Heart left ventricle (tissue), 16 donors: Measurements from ENCODE around the gene GNAI2. TPM values are rescaled to one million over a fixed set of nuclear protein-coding genes. Genes with fewer than 3 reads are reported as not detected.

Experiments used
- ATAC-seq, 4 donors: fragments of 200-7000 bp; cut with Tn5 transposase; one replicate each; pipeline ENCODE4 v1.9.1; 2020 to 2022; ENCODE audit warnings: moderate library complexity in 4 of 4, mild to moderate bottlenecking in 3 of 4, moderate number of reproducible peaks in 1 of 4
- DNase-seq, 5 donors: peaks; one replicate each; pipeline ENCODE4 v3.0.0-alpha.2; 2020
- H3K27ac ChIP-seq, 12 donors: fragments of 200-600 bp; sonication (generic) in 4 of 12; one replicate each; pipeline versions ENCODE4 v1.5.0 to v1.8.0; 2016 to 2022; ENCODE audit warnings: mild to moderate bottlenecking in 2 of 12
- H3K27me3 ChIP-seq, 9 donors: fragments of 200-600 bp; sonication (generic) in 2 of 9; one replicate each; pipeline versions ENCODE4 v1.5.1 to v1.8.0; 2016 to 2022; ENCODE audit warnings: mild to moderate bottlenecking in 3 of 9
- H3K36me3 ChIP-seq, 9 donors: fragments of 200-600 bp; sonication (generic) in 2 of 9; one replicate each; pipeline versions ENCODE4 v1.5.0 to v1.8.0; 2018 to 2022; ENCODE audit warnings: mild to moderate bottlenecking in 2 of 9
- H3K4me1 ChIP-seq, 12 donors: fragments of 200-600 bp; sonication (generic) in 4 of 12; one replicate each; pipeline versions ENCODE4 v1.5.0 to v1.8.0; 2016 to 2022; ENCODE audit warnings: mild to moderate bottlenecking in 3 of 12
- H3K4me3 ChIP-seq, 12 donors: fragments of 200-600 bp; sonication (generic) in 4 of 12; one replicate each; pipeline versions ENCODE4 v1.5.0 to v1.8.0; 2017 to 2022; ENCODE audit warnings: mild to moderate bottlenecking in 9 of 12, moderate library complexity in 4 of 12
- H3K9me3 ChIP-seq, 12 donors: fragments of 200-600 bp; sonication (generic) in 4 of 12; one replicate each; pipeline versions ENCODE4 v1.5.0 to v1.8.0; 2016 to 2022; ENCODE audit warnings: mild to moderate bottlenecking in 1 of 12
- POLR2A ChIP-seq, 2 donors: fragments of 450-650 bp; IDR thresholded peaks; one replicate each; pipeline ENCODE4 v1.6.1; 2017; ENCODE audit warnings: antibody characterized with exemption in 2 of 2, mild to moderate bottlenecking in 2 of 2, moderate library complexity in 2 of 2
- WGBS, 4 donors: extraction: QIAGEN DNeasy Blood & Tissue Kit in 2 of 4; methylation state at CpG; one replicate each; pipeline versions ENCODE4 v1.1.5 to v1.1.7; 2013 to 2018; 5-methylcytosine and 5-hydroxymethylcytosine counted together
- intact Hi-C, 10 donors: fragments of 100-400 bp; cut with DNase I; formaldehyde crosslinking; loops; one replicate each; pipeline versions ENCODE4 v1.11.1 to v1.14.2; 2022
- polyA plus RNA-seq, 2 donors: library from polyadenylated mRNA; stranded (reverse); fragments of 200-250 nt; gene quantifications; one replicate each; pipeline ENCODE4 v1.2.3, GENCODE V29; 2013
- total RNA-seq, 9 donors: library from RNA; depleted of rRNA in 2 of 9; stranded (reverse); fragments of >200 nt in 2 of 9; fragmentation: NEBNext Ultra II Directional in 3 of 9; extraction: Animal tissue kit (Norgen Biotek cat#: 25700) in 3 of 9; gene quantifications; one replicate each; pipeline versions ENCODE4 v1.1.0 to v1.2.4, GENCODE V29; 2016 to 2023
- TF ChIP-seq, protein P1 (sequence below), 12 donors: fragments of 200-600 bp; sonication (generic) in 4 of 12; IDR thresholded peaks; one replicate each; pipeline versions ENCODE4 v1.5.0 to v1.8.0; 2018 to 2022; ENCODE audit warnings: antibody characterized with exemption in 12 of 12, mild to moderate bottlenecking in 5 of 12
- donor health status: ischemic (EF 13 %, LVEDD 7.1; RV severe dilation, severe dysfunction).
- donor health status: healthy with polysubstance abuse.
- donor health status: DM: no; HTN: yes; CAD: no.
- donor health status: DM: no; HTN: no; CAD: no.
- donor health status: ischemic (EF 25% LVEDD 6.9; RV normal size, moderate dysfunction).
- donor health status: ischemic (EF 25% LVEDD 5.7; RV mildly dilated, moderate dysfunction).
- donor health status: healthy.
- donor health status: DM: yes; HTN: yes; CAD: no.
- donor health status: ischemic (EF 35%, LVEDD 5.7; RV mildly dilated, moderate dysfunction).
- donor health status: nonischemic (EF 11% LVEDD 7.7; RV severe dilation, severe dysfunction).
- donor health status: DM: yes; HTN: yes; CAD: no.
- donor health status: PGD.
- donor health status: ischemic (EF 29% LVEDD 5.4; RV normal size, mild dysfunction).
- donor health status: nonischemic (EF 23%, LVEDD 6.1; RV moderate dilation, normal function).

GNAI2 gene
- total and polyA plus RNA-seq, 11 donors: 93.2 to 365 (median 140) TPM

DNA sequence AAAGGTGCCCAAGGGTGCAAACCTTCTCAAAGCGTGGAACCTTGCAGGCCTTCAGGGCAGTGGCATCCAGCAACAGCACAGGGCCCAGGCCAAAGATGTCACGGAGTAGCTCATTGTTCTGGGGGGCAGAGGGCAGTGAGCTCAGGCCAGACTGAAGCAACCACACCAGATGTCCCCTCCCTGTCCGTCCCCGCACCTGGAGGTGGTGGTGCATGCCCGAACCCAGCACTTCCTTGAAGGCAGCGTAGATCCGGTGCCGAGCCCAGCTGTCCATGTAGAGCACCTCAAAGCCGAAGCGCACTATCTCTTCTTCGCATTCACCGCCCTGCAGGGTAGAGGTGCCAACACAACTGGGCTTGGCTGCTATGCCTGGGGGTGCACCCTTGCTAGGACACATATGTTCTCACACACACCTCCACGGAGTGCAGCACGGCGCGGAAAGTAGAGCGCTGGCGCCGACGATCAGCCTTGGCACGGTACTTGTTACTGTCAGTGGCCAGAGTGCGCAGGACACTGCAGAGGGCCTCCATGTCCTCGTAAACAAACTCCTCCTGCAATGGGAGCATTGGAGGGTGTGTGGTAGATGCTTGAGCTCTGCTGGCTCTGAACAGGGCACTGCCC is 52.5 kb downstream of the GNAI2 start:
- DNase-seq: peak in 2 of 5 donors; percentile 8 to 33
- 80 to 93% (median 91%) methylated on average over 21 to 23 of the region's 23 CpGs for WGBS, 4 donors
- Histone ChIP-seq H3K27ac (peak overlapping the region in 7 of 12 donors; percentile 28 to 87 (median 80)), H3K9me3 (no peaks in the 10 kb centered on the region), H3K27me3 (no peaks in the 10 kb centered on the region), H3K36me3 (peaks cover 3 to 45% (median 31%) of the 10 kb centered on the region in 9 donors), H3K4me3 (no peak overlapping the region), H3K4me1 (peaks cover 4 to 63% (median 38%) of the 10 kb centered on the region in 12 donors)
- TF ChIP-seq, protein P1, sequence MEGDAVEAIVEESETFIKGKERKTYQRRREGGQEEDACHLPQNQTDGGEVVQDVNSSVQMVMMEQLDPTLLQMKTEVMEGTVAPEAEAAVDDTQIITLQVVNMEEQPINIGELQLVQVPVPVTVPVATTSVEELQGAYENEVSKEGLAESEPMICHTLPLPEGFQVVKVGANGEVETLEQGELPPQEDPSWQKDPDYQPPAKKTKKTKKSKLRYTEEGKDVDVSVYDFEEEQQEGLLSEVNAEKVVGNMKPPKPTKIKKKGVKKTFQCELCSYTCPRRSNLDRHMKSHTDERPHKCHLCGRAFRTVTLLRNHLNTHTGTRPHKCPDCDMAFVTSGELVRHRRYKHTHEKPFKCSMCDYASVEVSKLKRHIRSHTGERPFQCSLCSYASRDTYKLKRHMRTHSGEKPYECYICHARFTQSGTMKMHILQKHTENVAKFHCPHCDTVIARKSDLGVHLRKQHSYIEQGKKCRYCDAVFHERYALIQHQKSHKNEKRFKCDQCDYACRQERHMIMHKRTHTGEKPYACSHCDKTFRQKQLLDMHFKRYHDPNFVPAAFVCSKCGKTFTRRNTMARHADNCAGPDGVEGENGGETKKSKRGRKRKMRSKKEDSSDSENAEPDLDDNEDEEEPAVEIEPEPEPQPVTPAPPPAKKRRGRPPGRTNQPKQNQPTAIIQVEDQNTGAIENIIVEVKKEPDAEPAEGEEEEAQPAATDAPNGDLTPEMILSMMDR (IDR thresholded peaks at IDR 0.05): no peak
- no peak for TF ChIP-seq POLR2A (IDR thresholded peaks at IDR 0.05)
- ATAC-seq: no peak
- intact Hi-C loops: no loop called here

- H3K4me1 ChIP-seq: peaks cover 4 to 65% (median 38%) of the 10 kb centered on the region in 12 donors
- no peaks in the 10 kb centered on the region for H3K9me3 ChIP-seq
- ATAC-seq: no peak
- H3K27ac ChIP-seq: peak overlapping the region in 2 of 12 donors; percentile 80 to 81
- peaks cover 3 to 45% (median 31%) of the 10 kb centered on the region in 9 donors for H3K36me3 ChIP-seq
- H3K4me3 ChIP-seq: no peak overlapping the region
- WGBS, 4 donors: 92 to 95% (median 93%) methylated on average over 5 to 6 of the region's 6 CpGs
- intact Hi-C loops: no loop called here
- TF ChIP-seq POLR2A (IDR thresholded peaks at IDR 0.05): no peak
- TF ChIP-seq, protein P1 (IDR thresholded peaks at IDR 0.05): no peak
- H3K27me3 ChIP-seq: no peaks in the 10 kb centered on the region
- peak in 1 of 5 donors; percentile 52 for DNase-seq
Measured at GRCh38 chr3:50289130-50289529, 53.1 kb downstream of the GNAI2 start.

GRCh38 chr3:50290161-50290641 is 54.2 kb downstream of the GNAI2 start:
- Histone ChIP-seq H3K9me3 (no peaks in the 10 kb centered on the region), H3K4me3 (no peak overlapping the region), H3K27me3 (no peaks in the 10 kb centered on the region), H3K4me1 (peaks cover 4 to 62% (median 38%) of the 10 kb centered on the region in 12 donors), H3K27ac (no peak overlapping the region), H3K36me3 (peaks cover 3 to 45% (median 31%) of the 10 kb centered on the region in 9 donors)
- TF ChIP-seq, protein P1 (IDR thresholded peaks at IDR 0.05): no peak
- no peak for TF ChIP-seq POLR2A (IDR thresholded peaks at IDR 0.05)
- WGBS, 4 donors: 85 to 92% (median 87%) methylated on average over 12 to 16 of the region's 16 CpGs
- DNase-seq (peak in 3 of 5 donors; percentile 27 to 58 (median 44)), ATAC-seq (no peak)
- intact Hi-C loops: loop anchor here in 2 of 10 donors (5.0 to 10.0 kb wide), 2 partner anchors 37 to 355 kb away; partner anchors contain the start of gene TUSC2 (in 1 of the 2)
